ENCODE results near the gene DDX43. TPM values are rescaled to one million over a fixed set of nuclear protein-coding genes. Genes with fewer than 3 reads are reported as not detected.

The DDX43 gene
- total RNA-seq, 2 donors from 2014 or later = 0.18 to 11.0 TPM

- WGBS = 90% methylated on average over 11 of the region's 11 CpGs
- no peak for TF ChIP-seq CTCF (IDR thresholded peaks at IDR 0.05)
- TF ChIP-seq POLR2A (IDR thresholded peaks at IDR 0.05) = no peak
- TF ChIP-seq POLR2AphosphoS5 (IDR thresholded peaks at IDR 0.05) = no peak
These were observed 23.6 kb downstream of the DDX43 start for GRCh38 chr6:73418081-73418741.

GRCh38 chr6:73421534-73421933, 26.9 kb downstream of the DDX43 start:
- TF ChIP-seq POLR2A (IDR thresholded peaks at IDR 0.05) (no peak), POLR2AphosphoS5 (IDR thresholded peaks at IDR 0.05) (no peak), CTCF (IDR thresholded peaks at IDR 0.05) (no peak)
- no peak overlapping the region for H3K27ac ChIP-seq
- H3K36me3 ChIP-seq = no peaks in the 10 kb centered on the region
- no peaks in the 10 kb centered on the region for H3K4me1 ChIP-seq (replicated peaks)
- DNase-seq (ENCODE audit: low spot score) = peak; percentile 42
- no peaks in the 10 kb centered on the region for H3K9me3 ChIP-seq
- WGBS = 77% methylated on average over 2 of the region's 2 CpGs
- no peaks in the 10 kb centered on the region for H3K27me3 ChIP-seq (replicated peaks; ENCODE audit: insufficient read depth)
- intact Hi-C loops (cut with DNase I) = no loop called here
- H3K4me3 ChIP-seq = no peak overlapping the region

More at GRCh38 chr6:73418081-73418741, 23.6 kb downstream of the DDX43 start:
- no peaks in the 10 kb centered on the region for H3K36me3 ChIP-seq
- intact Hi-C loops (cut with DNase I) = no loop called here
- H3K4me3 ChIP-seq = no peak overlapping the region
- no peaks in the 10 kb centered on the region for H3K9me3 ChIP-seq
- H3K27ac ChIP-seq = no peak overlapping the region
- no peaks in the 10 kb centered on the region for H3K27me3 ChIP-seq (replicated peaks; ENCODE audit: insufficient read depth)
- no peaks in the 10 kb centered on the region for H3K4me1 ChIP-seq (replicated peaks)
- DNase-seq (ENCODE audit: low spot score) = no peak

- H3K4me3 ChIP-seq = no peak overlapping the region
- WGBS = 88% methylated on average over 3 of the region's 3 CpGs
- no peaks in the 10 kb centered on the region for H3K36me3 ChIP-seq
These were observed 40.6 kb downstream of the DDX43 start for GRCh38 chr6:73435236-73435635.

GRCh38 chr6:73443555-73443954, 48.9 kb downstream of the DDX43 start:
- no peaks in the 10 kb centered on the region for H3K9me3 ChIP-seq
- H3K27me3 ChIP-seq (replicated peaks; ENCODE audit: insufficient read depth) = no peaks in the 10 kb centered on the region
- no peaks in the 10 kb centered on the region for H3K36me3 ChIP-seq
- H3K4me3 ChIP-seq = no peak overlapping the region
- H3K4me1 ChIP-seq (replicated peaks) = no peaks in the 10 kb centered on the region
- no peak for TF ChIP-seq POLR2A (IDR thresholded peaks at IDR 0.05)
- no peak for TF ChIP-seq POLR2AphosphoS5 (IDR thresholded peaks at IDR 0.05)
- TF ChIP-seq CTCF (IDR thresholded peaks at IDR 0.05) = no peak
- H3K27ac ChIP-seq = no peak overlapping the region
- 96% methylated on average over 3 of the region's 3 CpGs for WGBS
- intact Hi-C loops (cut with DNase I) = no loop called here
- no peak for DNase-seq (ENCODE audit: low spot score)

More at GRCh38 chr6:73435236-73435635, 40.6 kb downstream of the DDX43 start:
- Histone ChIP-seq H3K9me3 (no peaks in the 10 kb centered on the region), H3K4me1 (replicated peaks) (no peaks in the 10 kb centered on the region), H3K27me3 (replicated peaks; ENCODE audit: insufficient read depth) (no peaks in the 10 kb centered on the region), H3K27ac (no peak overlapping the region)
- DNase-seq (ENCODE audit: low spot score) = no peak
- TF ChIP-seq CTCF (IDR thresholded peaks at IDR 0.05) (no peak), POLR2AphosphoS5 (IDR thresholded peaks at IDR 0.05) (no peak), POLR2A (IDR thresholded peaks at IDR 0.05) (no peak)
- intact Hi-C loops (cut with DNase I) = no loop called here
